Heart left ventricle (tissue), 13 donors: ENCODE measurements around the gene TEX29.

ENCODE experiments used
- POLR2A ChIP-seq, 2 donors: fragments of 450-650 bp; IDR thresholded peaks; one replicate each; pipeline ENCODE4 v1.6.1; 2017; ENCODE audit warnings: antibody characterized with exemption in 2 of 2, mild to moderate bottlenecking in 2 of 2, moderate library complexity in 2 of 2
- TF ChIP-seq, protein P1 (sequence below), 12 donors: fragments of 200-600 bp; sonication (generic) in 4 of 12; IDR thresholded peaks; one replicate each; pipeline versions ENCODE4 v1.5.0 to v1.8.0; 2018 to 2022; ENCODE audit warnings: antibody characterized with exemption in 12 of 12, mild to moderate bottlenecking in 5 of 12
- donor health status: ischemic (EF 13 %, LVEDD 7.1; RV severe dilation, severe dysfunction).
- donor health status: DM: no; HTN: yes; CAD: no.
- donor health status: DM: no; HTN: no; CAD: no.
- donor health status: ischemic (EF 25% LVEDD 6.9; RV normal size, moderate dysfunction).
- donor health status: ischemic (EF 25% LVEDD 5.7; RV mildly dilated, moderate dysfunction).
- donor health status: ischemic (EF 35%, LVEDD 5.7; RV mildly dilated, moderate dysfunction).
- donor health status: nonischemic (EF 11% LVEDD 7.7; RV severe dilation, severe dysfunction).
- donor health status: DM: yes; HTN: yes; CAD: no.
- donor health status: PGD.
- donor health status: ischemic (EF 29% LVEDD 5.4; RV normal size, mild dysfunction).
- donor health status: nonischemic (EF 23%, LVEDD 6.1; RV moderate dilation, normal function).

DNA sequence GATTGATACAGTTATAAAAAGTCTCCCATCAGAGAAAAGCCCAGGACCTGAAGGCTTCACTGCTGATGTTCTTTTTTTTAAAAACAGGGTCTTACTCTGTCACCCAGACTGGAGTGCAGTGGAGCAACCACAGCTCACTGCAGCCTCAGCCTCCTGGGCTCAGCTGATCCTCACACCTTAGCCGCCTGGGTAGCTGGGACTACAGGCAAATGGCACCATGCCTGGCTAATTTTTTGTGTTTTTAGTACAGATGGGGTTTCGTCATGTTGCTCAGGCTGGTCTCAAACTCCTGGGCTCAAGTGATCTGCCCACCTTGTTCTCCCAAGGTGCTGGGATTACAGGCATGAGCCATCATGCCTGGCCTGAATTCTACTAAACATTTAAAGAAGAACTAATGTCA is 33.1 kb downstream of the TEX29 start:
- TF ChIP-seq, protein P1, sequence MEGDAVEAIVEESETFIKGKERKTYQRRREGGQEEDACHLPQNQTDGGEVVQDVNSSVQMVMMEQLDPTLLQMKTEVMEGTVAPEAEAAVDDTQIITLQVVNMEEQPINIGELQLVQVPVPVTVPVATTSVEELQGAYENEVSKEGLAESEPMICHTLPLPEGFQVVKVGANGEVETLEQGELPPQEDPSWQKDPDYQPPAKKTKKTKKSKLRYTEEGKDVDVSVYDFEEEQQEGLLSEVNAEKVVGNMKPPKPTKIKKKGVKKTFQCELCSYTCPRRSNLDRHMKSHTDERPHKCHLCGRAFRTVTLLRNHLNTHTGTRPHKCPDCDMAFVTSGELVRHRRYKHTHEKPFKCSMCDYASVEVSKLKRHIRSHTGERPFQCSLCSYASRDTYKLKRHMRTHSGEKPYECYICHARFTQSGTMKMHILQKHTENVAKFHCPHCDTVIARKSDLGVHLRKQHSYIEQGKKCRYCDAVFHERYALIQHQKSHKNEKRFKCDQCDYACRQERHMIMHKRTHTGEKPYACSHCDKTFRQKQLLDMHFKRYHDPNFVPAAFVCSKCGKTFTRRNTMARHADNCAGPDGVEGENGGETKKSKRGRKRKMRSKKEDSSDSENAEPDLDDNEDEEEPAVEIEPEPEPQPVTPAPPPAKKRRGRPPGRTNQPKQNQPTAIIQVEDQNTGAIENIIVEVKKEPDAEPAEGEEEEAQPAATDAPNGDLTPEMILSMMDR (IDR thresholded peaks at IDR 0.05), result no peak
- TF ChIP-seq POLR2A (IDR thresholded peaks at IDR 0.05), result no peak
